GM12874 (cell line): ENCODE measurements around the gene ATXN1.
A peak's percentile ranks its signal among the peaks of the same experiment; 100 is the strongest.

Experiments
- CTCF ChIP-seq: IDR thresholded peaks from 2 replicates; pipeline ENCODE4 v1.5.1; 2011; ENCODE audit warnings: low read depth, mild to moderate bottlenecking, control low read depth, low read length, moderate library complexity; ENCODE audit not compliant: insufficient read depth

Gene ATXN1

GRCh38 chr6:16491666-16492313 is 269.5 kb downstream of the ATXN1 start:
- TF ChIP-seq CTCF: no peak

GRCh38 chr6:16490616-16491015 is 270.6 kb downstream of the ATXN1 start:
- TF ChIP-seq CTCF: no peak

DNA sequence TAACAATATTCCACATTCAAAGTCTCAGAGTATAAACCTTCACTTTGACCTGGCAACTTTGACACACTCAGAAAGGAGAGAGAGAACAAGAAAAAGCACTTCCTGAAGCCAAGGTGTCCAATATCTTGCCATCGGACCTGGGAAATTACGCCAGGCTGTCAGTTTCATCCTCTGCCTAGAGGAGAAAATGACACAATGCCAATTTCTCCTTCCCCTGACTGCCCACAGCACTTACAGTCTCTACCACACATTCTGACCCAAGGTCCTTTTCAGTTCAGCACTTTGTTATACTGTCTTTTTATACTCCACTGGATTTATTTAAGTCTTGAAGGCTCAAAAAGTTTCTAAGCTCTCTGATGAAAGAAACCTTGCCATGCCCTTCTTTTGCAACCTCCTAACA is 272.4 kb downstream of the ATXN1 start:
- no peak for TF ChIP-seq CTCF

GRCh38 chr6:16487996-16488674 is 273.1 kb downstream of the ATXN1 start:
- TF ChIP-seq CTCF: no peak

DNA sequence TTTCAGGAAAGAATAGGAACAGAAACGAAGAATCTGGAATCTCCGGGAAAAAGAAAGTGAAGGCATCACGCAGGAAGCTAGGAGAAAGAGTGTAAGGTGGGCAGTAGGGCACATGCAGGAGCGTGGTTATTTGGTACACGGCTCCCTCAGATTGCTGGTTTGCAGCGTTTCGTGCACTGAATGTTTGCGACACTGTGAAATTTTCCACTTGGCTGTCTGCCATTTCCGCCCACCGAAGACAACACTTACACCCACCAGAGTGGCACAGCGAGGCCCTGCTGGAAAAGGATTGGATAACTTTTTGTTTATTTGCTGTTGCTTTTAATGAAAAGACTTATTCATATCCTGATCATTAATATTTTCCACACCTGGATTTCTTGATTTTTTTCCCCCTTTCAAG is 274.6 kb downstream of the ATXN1 start:
- no peak for TF ChIP-seq CTCF

- no peak for TF ChIP-seq CTCF
Observed at GRCh38 chr6:16483315-16483875, 277.9 kb downstream of the ATXN1 start.

DNA sequence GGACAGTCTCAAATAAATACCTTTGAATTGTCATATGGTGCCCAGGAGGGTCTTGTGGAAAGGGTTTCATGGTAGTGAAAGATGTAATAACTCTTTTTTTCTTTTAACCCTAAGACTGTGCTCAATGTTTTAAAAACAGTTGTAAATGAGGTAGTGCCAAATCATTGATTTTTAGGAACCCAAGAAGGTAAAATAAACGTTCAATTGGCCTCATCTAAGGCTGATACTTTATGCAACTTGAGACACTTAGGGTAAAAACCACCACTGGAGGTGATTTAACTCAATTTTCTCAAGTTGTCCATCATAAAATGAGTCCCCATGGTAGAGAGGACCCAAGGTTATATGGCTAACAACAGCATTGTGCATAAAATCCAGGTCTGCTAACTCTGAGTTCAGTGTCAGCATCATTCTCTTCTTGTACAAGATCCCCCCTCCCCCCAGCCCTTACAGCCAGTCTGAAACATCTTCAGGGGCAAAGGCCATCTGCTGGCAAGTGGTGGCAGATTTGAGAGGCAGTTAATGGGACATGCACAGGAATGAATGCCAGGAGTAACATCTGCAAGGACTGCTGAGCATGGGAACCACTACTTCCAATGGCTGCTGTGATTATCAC is 278.5 kb downstream of the ATXN1 start:
- TF ChIP-seq CTCF: 0 out of 2 replicates have a peak, but pooled peaks have one; percentile 9
